Gastrocnemius medialis (tissue), 4 donors: ENCODE results near the gene SREK1IP1. TPM values are rescaled to one million over a fixed set of nuclear protein-coding genes. Genes with fewer than 3 reads are reported as not detected.

Source experiments
- ATAC-seq, 2 donors: fragments of 150-250 bp; one replicate each; pipeline ENCODE4 v1.9.1; 2016
- DNase-seq, 2 donors: peaks; one replicate each; pipeline ENCODE4 v3.0.0-alpha.2; 2019
- H3K27ac ChIP-seq, 4 donors: fragments of 200-600 bp; sonication (generic); 1 replicate in 1 of 4; 2 replicates in 3 of 4; pipeline ENCODE4 v1.5.1; 2016 to 2018; ENCODE audit warnings: mild to moderate bottlenecking in 2 of 4, moderate library complexity in 1 of 4
- H3K27me3 ChIP-seq, 3 donors: fragments of 200-600 bp; sonication (generic) in 2 of 3; 1 replicate in 1 of 3; 2 replicates in 2 of 3; pipeline versions ENCODE4 v1.5.1 to v1.6.0; 2016 to 2019; ENCODE audit warnings: mild to moderate bottlenecking in 1 of 3, moderate library complexity in 1 of 3
- H3K36me3 ChIP-seq, 2 donors: fragments of 200-600 bp; sonication (generic) in 1 of 2; one replicate each; pipeline ENCODE4 v1.5.1; 2017 to 2018
- H3K4me1 ChIP-seq, 2 donors: fragments of 200-600 bp; sonication (generic) in 1 of 2; one replicate each; pipeline ENCODE4 v1.5.1; 2016 to 2017; ENCODE audit warnings: mild to moderate bottlenecking in 2 of 2
- H3K4me3 ChIP-seq, 4 donors: fragments of 200-600 bp; sonication (generic) in 3 of 4; 1 replicate in 1 of 4; 2 replicates in 3 of 4; pipeline ENCODE4 v1.5.1; 2016 to 2019; ENCODE audit warnings: mild to moderate bottlenecking in 2 of 4
- H3K9me3 ChIP-seq, 3 donors: fragments of 200-600 bp; sonication (generic) in 2 of 3; 1 replicate in 1 of 3; 2 replicates in 2 of 3; pipeline ENCODE4 v1.5.1; 2016 to 2019
- CTCF ChIP-seq, 5 experiments: fragments of 450-650 bp in 3 of 5; fragments of 200-600 bp in 2 of 5; sonication (generic) in 2 of 5; IDR thresholded peaks in 4 of 5; conservative IDR thresholded peaks in 1 of 5; 1 replicate in 4 of 5; 2 replicates in 1 of 5; pipeline ENCODE4 v1.5.1; 2016 to 2019; ENCODE audit warnings: antibody characterized with exemption in 5 of 5, mild to moderate bottlenecking in 3 of 5, moderate library complexity in 3 of 5
- POLR2A ChIP-seq, 2 donors: fragments of 450-650 bp; IDR thresholded peaks; one replicate each; pipeline ENCODE4 v1.6.1; 2017; ENCODE audit warnings: antibody characterized with exemption in 2 of 2, mild to moderate bottlenecking in 2 of 2, moderate library complexity in 2 of 2
- in situ Hi-C, 4 donors: fragments of 200-750 bp; cut with MboI; loops; one replicate each; pipeline versions ENCODE4 v1.15.0 to v1.8.0; 2017; ENCODE audit warnings: low sequenced_read_pairs in 4 of 4
- intact Hi-C: fragments of 100-400 bp; cut with DNase I; formaldehyde crosslinking; loops from one replicate; pipeline ENCODE4 v1.15.1; 2023; ENCODE audit warnings: low total_unique reads
- total RNA-seq, 4 donors: library from RNA; depleted of rRNA; stranded (reverse); fragments of >200 nt; gene quantifications; one replicate each; pipeline versions ENCODE4 v1.1.0 to v1.2.3, GENCODE V29; 2016

The SREK1IP1 gene
- total RNA-seq, 4 donors from 2014 or later = 2.7 to 7.0 (median 3.9) TPM

GRCh38 chr5:64678374-64678773 is 90.1 kb downstream of the SREK1IP1 start:
- in situ Hi-C loops = no loop called here
- Histone ChIP-seq H3K27me3 (no peaks in the 10 kb centered on the region), H3K36me3 (no peaks in the 10 kb centered on the region), H3K27ac (no peak overlapping the region), H3K4me1 (no peaks in the 10 kb centered on the region), H3K4me3 (no peak overlapping the region), H3K9me3 (no peaks in the 10 kb centered on the region)
- DNase-seq (no peak), ATAC-seq (no peak)
- TF ChIP-seq POLR2A (IDR thresholded peaks at IDR 0.05) = no peak
- no peak for TF ChIP-seq CTCF (IDR thresholded peaks at IDR 0.05 in 4 of 5, conservative IDR thresholded peaks at IDR 0.05 in 1 of 5)
- intact Hi-C loops = no loop called here

GRCh38 chr5:64671678-64672077 is 96.8 kb downstream of the SREK1IP1 start:
- no peak for ATAC-seq
- no peak overlapping the region for H3K27ac ChIP-seq
- in situ Hi-C loops (no loop called here), intact Hi-C loops (no loop called here)
- H3K9me3 ChIP-seq = no peaks in the 10 kb centered on the region
- H3K27me3 ChIP-seq = no peaks in the 10 kb centered on the region
- no peak for DNase-seq
- TF ChIP-seq POLR2A (IDR thresholded peaks at IDR 0.05) (no peak), CTCF (IDR thresholded peaks at IDR 0.05 in 4 of 5, conservative IDR thresholded peaks at IDR 0.05 in 1 of 5) (no peak)
- no peaks in the 10 kb centered on the region for H3K4me1 ChIP-seq
- no peaks in the 10 kb centered on the region for H3K36me3 ChIP-seq
- H3K4me3 ChIP-seq = no peak overlapping the region

GRCh38 chr5:64670277-64670676 is 98.2 kb downstream of the SREK1IP1 start:
- Histone ChIP-seq H3K9me3 (no peaks in the 10 kb centered on the region), H3K4me1 (no peaks in the 10 kb centered on the region), H3K27me3 (no peaks in the 10 kb centered on the region), H3K27ac (no peak overlapping the region), H3K4me3 (no peak overlapping the region), H3K36me3 (no peaks in the 10 kb centered on the region)
- intact Hi-C loops (no loop called here), in situ Hi-C loops (no loop called here)
- DNase-seq = no peak
- no peak for ATAC-seq
- TF ChIP-seq POLR2A (IDR thresholded peaks at IDR 0.05) (no peak), CTCF (IDR thresholded peaks at IDR 0.05 in 4 of 5, conservative IDR thresholded peaks at IDR 0.05 in 1 of 5) (no peak)

Other genes with a start within 250 kb of the SREK1IP1 start
- not detected for gene SHISAL2B, start 78.2 kb downstream of the SREK1IP1 start, total RNA-seq
- gene CWC27, start 239 bp upstream of the SREK1IP1 start, total RNA-seq = 10 to 100 TPM in 1 of 4 donors, 1 to 10 TPM in 3; 8.4 to 10.7 (median 8.6) TPM